HG03045 (cell line): ENCODE data around the gene CD248.
"Not testable (repeated sequence)": the region's sequence is repeated elsewhere in the genome, so short reads cannot be mapped to it uniquely, and the experiment has no call there.

Experiments
- ATAC-seq: cut with Tn5 transposase; IDR thresholded peaks from one replicate; pipeline ENCODE4 v1.9.1; 2021; ENCODE audit warnings: mild to moderate bottlenecking, moderate library complexity; ENCODE audit not compliant: unreplicated experiment

The CD248 gene, protein sequence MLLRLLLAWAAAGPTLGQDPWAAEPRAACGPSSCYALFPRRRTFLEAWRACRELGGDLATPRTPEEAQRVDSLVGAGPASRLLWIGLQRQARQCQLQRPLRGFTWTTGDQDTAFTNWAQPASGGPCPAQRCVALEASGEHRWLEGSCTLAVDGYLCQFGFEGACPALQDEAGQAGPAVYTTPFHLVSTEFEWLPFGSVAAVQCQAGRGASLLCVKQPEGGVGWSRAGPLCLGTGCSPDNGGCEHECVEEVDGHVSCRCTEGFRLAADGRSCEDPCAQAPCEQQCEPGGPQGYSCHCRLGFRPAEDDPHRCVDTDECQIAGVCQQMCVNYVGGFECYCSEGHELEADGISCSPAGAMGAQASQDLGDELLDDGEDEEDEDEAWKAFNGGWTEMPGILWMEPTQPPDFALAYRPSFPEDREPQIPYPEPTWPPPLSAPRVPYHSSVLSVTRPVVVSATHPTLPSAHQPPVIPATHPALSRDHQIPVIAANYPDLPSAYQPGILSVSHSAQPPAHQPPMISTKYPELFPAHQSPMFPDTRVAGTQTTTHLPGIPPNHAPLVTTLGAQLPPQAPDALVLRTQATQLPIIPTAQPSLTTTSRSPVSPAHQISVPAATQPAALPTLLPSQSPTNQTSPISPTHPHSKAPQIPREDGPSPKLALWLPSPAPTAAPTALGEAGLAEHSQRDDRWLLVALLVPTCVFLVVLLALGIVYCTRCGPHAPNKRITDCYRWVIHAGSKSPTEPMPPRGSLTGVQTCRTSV

DNA sequence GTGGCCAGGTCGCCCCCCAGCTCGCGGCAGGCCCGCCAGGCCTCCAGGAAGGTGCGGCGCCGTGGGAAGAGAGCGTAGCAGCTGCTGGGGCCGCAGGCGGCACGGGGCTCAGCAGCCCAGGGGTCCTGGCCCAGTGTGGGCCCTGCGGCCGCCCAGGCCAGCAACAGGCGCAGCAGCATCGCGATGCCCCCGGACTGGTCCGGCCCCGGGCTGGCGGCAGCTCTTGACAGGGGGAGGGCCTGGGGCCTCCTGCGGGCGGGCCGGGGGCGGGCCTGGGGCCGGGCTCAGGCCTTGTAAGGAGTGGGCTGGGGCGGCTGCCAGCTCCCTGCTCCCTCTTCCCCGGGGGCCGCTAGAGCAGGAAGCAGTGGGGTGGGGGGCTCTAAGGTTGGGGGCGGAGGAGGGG, at the start of gene CD248:
TSS of gene CD248 (minus strand) at position 196 of the 403 bp plus-strand sequence. CDS start at position 179, 17 bp downstream.
- ATAC-seq, result no peak

DNA sequence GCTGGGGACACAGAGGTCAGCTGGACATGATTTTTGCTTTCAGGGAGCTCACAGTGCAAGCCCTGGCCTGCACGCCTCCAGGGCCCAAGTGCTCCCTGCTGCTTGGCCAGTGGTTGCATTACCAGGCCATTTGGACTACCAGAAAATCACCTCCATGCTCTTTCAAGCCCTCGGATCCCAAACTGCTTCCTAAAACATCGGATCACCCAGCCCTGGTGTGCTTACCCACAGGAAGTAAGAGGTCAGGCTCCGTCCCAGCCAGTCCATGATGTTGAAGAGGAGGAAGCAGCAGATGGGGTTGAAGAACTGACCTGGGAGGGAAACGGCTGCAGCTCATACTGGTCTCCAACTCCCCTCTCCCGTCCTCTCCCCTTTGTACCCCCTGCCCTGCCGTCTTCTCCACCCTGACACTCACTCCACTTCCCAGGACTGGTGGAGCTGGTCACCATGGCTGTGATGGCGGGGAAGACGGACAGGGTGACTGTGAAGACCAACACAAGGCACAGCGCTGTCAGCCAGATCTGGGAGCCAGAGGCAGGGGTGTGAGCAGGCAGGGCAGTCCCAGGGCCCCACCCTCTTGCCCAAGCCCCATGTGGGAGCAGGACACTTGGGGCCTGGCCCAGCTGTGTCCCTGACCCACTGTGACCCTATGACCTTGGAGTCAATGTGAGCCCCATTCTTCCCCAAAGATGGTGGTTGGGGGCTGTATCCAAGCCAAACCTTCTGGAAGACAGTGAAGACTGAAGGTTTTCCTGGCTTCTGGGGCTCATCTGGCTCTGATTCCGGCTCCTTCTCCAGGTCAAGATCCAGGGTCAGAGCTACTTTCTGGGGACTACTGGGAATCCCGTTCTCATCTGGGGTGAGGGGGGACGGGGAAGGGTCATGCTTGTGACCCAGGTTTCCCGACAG, 49.1 kb upstream of the CD248 start:
- no peak for ATAC-seq

DNA sequence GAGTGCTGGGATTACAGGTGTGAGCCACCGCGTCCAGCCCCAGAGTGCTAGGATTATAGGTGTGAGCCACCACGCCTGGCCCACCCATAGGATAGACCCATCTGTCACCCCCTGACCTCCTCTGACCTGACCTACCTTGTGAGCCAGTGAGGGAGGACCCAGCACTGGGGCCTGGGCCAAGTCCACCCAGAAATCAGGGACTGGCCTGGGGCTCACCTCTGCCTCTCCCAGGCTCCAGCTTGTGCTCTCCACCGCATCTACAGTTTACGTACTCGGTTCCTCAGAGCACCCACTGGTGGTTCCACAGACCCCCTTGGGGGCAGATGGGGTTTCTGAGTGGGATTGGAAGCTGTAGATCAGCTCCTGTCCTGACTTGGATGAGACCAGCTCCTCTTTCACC, 48.3 kb upstream of the CD248 start:
- ATAC-seq, result no peak

DNA sequence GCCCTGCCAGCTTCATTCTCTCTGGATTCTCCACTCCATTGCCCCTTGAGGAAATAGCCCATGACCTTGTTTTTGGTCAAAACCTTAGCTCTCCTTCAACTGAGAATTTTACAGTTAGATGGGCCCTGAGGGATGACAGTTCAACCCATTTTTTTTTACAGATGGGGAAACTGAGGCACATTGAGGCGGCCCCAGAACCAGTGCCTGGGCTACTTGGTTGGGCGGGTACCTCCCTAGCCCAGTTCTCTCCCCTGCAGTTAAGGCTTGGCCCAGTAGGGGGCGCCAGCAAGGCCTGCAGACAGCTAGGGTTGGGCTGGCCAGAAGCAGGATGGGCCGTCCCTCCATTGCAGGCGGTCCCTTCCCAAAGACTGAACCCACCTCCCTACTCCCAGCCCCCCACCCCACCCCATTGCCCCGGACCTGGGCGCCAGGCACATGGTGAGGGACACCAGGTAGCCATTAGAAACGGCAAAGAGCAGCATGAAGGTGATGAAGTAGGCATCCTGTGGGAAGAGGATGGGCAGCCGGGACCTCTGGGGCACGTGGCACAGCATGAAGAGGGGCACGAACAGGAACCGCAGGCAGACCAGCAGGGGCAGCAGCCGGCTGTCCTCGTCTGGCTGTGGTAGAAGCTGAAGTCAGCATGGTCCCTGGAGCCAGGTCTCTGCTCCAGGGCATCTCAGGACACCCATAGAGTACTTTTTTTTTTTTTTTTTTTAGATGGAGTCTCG, 47.1 kb upstream of the CD248 start:
- no peak for ATAC-seq

DNA sequence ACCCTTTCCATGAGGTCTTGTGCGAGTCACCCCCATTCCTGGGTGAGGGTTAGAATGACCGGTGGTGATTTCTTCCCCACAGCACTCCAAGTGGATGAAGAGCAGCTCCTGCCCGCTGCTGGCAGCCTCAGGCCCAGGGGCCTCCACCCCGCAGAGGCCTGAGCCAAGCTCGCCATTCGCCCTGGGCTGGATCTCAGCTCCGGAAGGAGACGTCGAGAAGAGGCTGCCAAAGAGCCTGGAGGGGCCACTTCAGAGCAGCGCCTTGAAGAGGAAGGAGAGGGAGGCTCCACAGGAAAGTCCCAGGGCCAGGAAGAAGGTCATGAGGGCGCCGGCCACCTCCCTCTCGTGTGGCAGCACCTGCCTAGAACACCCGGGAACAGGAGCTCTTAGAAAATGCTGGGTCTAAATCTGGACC, 46.4 kb upstream of the CD248 start:
- ATAC-seq, result no peak

DNA sequence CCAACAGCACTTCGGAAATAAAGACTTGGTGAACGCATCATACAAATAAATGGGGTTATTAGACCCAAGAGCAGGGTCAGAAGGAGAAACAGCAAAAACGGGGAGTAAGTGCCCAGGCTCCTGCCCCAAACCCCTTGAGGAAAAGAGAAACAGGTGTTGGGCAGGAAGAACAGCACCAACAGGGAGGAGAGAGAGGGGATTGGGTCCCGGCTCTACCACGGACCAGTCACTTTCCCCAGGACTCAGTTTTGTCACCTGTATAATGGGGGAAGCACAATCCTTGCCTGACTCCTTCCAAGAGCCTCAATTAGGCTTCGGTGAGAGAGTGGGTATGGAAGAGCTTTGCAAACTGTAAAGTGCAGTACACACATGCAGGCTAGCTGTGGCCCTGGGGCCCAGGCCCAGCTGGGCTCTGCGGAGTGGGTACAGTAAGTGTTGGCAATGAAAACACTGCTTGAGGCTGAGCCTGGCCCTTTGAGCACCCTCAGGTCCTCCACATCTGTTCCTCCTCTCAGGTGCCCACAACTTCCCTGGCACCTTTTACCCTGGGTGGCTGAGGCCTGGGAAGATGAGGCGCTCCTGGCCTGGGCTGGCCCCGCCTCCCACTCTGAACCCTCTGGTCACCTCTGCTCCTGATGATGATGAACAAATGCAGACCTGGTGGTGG, 45.8 kb upstream of the CD248 start:
- ATAC-seq, result no peak

DNA sequence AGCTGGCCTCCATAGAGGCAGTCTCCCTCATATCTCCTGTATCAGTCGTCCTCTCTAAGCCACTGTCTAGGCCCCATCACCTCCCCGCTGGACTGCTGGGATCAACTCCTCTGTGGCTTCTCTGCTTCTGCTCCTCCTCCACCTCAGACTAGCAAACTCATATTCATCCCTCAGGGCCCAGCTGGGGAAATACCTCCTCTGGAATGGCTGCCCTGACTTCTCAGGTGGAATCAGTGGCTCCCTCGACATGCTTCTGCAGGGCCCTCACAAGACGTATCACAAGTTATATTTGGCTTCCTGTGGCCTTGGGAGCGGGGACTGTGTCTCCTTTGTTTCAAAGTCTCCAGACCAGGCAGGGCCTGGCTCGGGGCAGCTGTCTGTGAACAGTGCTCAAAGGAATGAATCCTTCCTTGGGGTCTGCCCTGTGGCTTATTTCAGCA, 44.7 kb upstream of the CD248 start:
- no peak for ATAC-seq

DNA sequence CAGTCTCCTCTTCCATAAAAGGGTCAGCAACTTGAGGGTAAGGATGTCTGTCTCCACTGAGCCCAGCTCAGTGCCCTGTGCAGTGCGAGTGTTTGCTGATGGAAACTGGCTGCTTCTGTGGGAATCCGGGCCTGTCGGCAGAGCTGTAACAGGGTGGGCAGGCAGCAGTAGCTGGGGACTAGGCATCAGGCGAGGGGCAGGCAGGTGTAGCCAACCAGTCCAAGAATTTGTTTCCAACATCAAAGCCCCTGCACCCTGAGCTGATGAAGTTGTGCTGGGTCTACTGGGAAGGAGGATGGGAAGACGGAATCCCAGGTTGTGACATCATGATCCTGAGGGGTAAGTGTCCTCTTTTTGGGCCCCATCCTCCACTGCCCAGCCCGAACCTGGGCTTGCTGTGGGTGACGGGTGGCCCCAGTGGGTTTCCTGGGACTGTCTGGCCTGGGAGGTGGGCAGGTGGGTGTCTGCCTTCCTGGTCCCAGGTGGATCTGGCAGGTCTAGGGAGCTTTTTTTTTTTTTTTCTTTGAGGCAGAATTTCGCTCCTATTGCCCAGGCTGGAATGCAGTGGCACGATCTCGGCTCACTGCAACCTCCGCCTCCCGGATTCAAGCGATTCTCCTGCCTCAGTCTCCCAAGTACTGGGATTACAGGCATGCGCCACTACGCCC, 43.7 kb upstream of the CD248 start:
- no peak for ATAC-seq

DNA sequence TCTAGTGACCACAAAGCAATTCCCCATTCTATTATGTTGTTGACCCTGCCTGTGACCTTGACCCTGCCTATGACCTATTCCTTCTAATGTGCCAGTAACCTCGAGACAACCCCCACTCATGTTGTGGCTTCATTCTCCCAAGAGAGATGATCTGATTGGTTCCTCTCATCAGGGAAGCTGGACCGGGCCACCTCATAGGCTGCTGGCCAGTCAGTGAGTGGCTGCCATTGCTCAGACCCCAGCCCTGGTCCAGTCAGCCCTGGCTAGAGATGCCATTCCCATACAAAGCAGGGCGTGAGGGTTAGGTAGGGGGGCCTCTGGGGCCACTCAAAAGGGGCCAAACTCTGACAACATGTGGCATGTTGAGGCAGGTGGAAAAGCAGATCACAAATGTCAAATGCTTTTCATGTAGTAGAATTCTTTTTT, 42.8 kb upstream of the CD248 start:
- ATAC-seq, result no peak

DNA sequence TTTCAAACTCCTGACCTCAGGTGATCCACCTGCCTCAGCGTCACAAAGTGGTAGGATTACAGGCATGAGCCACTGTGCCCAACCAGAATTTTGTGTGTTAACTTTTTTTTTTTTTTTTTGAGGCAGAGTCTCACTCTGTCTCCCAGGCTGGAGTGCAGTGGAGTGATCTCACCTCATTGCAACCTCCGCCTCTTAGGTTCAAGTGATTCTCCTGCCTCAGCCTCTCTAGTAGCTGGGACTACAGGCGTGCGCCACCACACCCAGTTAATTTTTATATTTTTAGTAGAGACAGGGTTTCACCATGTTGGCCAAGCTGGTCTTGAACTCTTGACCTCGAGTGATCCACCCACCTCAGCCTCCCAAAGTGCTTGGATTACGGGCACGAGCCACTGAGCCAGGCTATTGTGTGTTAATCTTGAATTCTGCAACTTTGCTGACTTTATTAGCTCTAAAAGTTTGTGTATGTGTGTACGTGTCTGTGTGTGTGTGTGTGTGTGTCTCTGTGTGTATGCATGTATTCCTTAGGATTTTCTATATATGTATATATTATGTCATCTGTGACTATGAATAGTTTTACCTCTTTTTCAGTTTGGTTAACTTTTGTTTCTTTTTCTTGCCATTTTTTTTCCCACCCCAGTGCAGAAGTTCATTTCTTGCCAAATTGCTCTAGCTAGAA, 33.9 kb upstream of the CD248 start:
- not testable (repeated sequence) for ATAC-seq

DNA sequence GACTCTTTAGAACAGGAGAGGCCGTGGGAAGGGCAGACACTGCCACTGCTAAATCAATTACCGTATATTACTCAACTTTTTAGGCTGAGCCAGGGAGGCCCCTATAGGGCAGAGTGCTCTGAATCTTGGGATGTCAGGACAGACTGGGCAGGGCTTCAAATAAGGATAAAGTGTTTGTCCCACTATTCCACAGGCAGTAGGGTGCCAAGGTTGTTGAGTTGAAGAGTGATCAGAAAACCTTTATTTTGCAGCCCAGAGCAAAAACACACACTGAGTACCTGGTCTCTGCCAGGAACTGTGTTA, 32.2 kb upstream of the CD248 start:
- no peak for ATAC-seq

DNA sequence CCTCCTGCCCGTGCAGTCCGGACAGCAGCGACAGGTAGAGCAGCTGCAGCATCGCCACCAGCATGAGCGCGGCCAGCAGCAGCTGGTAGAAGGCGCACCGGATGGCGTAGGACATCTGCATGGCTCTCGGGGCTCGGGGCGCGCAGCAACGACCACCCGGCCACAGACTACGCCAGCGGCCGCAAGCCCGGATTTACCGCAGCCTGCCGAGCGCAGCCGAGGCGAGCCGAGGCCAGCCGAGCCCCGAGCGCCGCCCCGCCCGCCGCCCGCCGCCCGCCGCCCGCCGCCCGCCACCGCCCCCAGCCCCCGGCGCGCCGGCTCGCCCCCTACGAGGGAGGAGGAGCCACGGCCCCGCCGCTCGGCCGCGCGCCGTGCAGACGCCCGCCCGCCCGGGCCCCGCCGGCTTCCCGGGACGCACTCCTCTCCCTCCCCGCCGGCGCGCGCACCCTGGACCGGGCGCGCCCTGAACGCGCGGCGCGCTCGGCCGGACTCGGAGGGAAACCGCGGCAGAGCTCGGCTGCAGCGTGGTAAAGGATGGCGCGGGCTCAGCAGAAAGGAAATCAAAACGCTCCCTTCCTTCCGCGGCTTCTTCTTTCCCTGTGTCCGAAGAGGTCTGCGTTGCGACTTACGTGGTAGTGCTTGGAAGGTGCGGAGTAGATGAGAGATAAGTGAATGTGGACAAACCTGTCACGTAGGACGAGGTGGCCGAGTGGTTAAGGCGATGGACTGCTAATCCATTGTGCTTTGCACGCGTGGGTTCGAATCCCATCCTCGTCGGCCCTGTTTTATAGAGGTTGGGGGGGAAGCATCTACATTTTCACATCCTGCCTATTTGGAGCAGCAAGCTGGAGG, 30.8 kb upstream of the CD248 start, which contains the start of gene B4GAT1:
TSS of gene B4GAT1 (minus strand) at position 205 of the 852 bp plus-strand sequence. CDS start at position 121, 84 bp downstream.
- peak; percentile 39 for ATAC-seq

DNA sequence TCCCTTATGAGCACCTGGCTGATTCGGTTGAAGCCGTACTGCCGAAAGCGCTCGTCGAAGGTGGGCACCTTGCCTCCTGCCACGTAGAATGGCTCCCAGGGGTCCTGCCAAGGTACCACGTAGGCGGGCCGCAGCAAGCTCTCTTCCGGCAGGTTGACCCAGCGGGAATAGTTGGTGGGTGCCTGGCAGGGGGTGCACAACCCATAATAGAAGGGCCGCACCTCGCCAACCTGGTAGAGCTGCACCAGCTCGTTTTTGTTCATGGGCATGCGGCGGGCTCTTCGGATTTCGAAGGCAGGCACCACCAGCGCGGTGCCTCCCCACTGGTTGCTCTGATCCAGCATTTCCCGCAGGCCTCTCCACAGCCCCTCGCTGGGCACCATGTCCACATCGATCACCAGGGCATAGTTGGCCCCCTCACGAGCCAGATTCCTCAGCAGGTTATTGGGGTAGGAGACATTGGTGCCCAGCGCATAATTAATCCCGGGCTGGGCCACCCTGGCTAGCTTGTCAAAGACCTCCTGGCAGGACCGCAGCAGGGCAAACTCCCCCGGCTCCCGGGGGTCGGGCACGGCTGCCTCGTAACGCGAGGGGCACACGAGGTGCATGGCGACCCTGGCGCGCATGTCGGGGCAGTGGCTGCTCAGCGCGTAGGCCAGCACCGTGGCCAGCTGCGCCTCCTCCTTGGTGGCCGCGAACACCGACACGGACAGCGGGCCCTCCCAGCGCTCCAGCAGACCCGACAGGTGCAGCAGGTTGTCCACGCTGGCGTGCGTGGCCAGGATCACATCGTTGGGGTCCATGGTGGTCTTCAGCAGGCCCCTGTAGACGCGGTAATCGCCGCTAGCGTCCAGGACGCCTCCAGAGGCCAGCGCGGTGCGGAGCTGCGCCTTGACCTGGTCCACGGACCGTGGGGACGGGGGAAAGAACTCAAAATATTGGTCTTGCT, 29.9 kb upstream of the CD248 start:
- ATAC-seq, result no peak

DNA sequence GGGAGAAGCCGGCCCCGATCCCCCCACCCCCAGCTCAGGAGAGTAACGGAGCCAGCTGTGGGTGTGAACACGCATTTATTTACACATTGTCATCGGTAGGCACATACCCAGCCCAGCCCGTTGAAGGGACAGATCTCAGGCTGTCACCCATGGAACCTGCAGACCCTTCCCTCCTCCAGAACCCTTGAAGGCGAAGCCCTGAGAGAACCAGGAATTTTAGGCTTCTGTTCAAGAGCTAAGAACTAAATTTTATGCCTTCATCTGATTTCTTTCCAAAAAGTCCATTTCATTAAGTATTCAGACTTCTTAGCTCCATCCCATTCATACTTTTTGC, 28.4 kb upstream of the CD248 start:
- ATAC-seq, result peak; percentile 11

DNA sequence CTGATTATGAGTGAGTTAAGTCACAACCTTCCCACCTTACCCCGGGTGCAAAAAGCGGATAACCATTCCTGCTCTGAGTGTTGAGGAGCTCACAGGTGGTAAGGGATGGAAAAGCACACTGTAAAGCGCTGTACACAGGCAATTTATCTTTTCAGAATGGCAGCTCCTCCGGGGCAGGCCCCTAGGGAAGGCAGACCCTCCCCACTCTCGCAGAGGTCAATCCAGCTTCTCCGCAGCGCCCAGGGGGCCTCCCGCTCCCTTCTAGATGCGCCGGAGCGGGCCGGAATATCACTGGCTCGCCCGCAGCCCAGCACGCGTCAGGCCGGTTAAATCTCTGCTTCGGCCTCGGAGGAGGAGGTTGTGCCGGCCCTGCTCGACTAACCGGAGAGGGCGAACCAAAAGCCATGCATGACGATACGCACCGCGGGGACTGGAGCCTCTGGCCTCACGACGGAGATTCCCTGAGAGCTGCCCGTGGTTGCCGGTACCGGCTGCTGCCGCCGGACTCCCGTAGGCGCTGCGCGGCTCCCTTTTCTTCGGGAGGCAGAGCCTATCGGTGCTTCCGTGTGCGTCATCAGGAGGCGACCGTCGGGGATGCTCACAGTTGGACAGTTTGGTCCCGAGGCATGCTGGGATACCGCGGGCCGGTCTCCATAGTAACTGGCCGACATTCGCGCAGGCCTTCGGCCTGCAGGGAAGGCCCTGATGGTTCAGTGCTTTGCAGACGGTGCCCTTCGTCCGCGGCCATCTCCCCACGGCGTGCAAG, 27.9 kb upstream of the CD248 start, which contains the start of gene BRMS1:
TSS of gene BRMS1 (minus strand) at position 555 of the 766 bp plus-strand sequence. CDS start 2,870 bp downstream, outside the sequence.
- ATAC-seq, result peak; percentile 72

DNA sequence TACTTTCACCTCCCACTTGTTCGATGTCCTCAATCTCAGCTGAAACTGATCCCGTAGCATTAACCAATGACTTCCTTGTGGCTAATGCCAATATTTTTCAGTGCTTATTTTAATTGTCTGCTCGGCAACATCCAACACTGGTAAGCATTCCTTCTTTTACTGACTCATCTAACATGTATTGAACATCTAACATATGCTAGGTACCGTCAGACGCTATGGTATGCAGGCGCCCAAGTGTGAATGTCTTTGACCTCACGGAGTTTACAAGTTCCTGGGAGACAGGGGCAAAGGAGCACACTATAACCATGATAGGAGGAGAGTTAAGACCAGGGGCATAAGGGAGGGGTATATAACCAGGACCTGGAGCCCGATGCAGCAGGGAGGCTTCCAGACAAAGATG, 26.3 kb upstream of the CD248 start:
- no peak for ATAC-seq
